ENCODE measurements around the gene MAP3K7CL.
A peak's percentile ranks its signal among the peaks of the same experiment; 100 is the strongest.

The MAP3K7CL gene

DNA sequence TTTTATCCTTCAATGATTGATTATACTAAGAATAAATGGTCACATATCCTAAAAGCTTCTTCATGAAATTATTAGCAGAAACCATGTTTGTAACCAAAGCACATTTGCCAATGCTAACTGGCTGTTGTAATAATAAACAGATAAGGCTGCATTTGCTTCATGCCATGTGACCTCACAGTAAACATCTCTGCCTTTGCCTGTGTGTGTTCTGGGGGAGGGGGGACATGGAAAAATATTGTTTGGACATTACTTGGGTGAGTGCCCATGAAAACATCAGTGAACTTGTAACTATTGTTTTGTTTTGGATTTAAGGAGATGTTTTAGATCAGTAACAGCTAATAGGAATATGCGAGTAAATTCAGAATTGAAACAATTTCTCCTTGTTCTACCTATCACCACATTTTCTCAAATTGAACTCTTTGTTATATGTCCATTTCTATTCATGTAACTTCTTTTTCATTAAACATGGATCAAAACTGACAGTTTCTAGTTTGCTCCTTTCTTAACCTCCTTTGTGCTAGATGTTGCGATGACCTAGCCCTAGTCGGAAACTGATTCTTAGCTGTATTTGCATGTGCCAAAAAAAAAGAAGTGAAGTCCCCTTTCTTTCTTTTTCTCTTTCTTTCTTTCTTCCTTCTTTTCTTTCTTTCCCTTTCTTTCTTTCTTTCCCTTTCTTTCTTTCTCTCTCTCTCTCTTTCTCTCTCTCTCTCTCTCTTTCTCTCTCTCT lies 45.1 kb downstream of the MAP3K7CL start:
- TF ChIP-seq, protein P1, sequence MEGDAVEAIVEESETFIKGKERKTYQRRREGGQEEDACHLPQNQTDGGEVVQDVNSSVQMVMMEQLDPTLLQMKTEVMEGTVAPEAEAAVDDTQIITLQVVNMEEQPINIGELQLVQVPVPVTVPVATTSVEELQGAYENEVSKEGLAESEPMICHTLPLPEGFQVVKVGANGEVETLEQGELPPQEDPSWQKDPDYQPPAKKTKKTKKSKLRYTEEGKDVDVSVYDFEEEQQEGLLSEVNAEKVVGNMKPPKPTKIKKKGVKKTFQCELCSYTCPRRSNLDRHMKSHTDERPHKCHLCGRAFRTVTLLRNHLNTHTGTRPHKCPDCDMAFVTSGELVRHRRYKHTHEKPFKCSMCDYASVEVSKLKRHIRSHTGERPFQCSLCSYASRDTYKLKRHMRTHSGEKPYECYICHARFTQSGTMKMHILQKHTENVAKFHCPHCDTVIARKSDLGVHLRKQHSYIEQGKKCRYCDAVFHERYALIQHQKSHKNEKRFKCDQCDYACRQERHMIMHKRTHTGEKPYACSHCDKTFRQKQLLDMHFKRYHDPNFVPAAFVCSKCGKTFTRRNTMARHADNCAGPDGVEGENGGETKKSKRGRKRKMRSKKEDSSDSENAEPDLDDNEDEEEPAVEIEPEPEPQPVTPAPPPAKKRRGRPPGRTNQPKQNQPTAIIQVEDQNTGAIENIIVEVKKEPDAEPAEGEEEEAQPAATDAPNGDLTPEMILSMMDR (IDR thresholded peaks at IDR 0.05) = no peak
- peak overlapping the region; percentile 28 for H3K4me3 ChIP-seq
- H3K27ac ChIP-seq = peak overlapping the region; percentile 5 to 81
- DNase-seq (ENCODE audit: low spot score) = no peak

DNA sequence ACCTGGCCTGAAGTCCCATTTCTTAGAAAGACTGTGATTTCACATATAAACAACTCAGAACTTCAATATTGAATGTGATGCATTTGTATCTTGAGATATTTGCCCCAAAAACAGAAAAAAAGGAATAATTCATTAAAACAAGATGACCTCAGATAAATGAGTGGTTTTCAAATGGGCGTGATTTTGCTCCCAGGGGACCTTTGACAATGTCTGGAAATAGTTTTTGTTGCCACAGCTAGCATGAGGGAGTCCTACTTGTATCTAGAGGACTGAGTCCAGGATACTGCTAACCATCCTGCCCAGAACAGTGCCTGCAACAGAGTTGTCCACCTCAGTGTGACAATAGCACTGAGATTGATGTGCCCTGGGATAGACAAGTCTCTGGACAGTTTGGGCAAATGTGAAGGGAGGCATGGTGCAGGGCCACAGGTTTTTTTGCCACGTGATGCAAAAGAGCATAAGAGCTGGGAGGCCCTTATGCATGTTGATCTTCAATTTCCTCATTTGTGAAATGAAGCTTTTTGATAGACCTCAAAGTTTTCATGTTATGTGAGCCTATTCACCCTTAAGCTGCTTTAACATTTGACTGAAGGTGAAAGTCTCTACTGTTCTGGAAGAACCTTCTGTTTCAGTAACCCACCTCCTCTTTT lies 46.2 kb downstream of the MAP3K7CL start:
- Histone ChIP-seq H3K27ac (peak overlapping the region in 1 of 2 donors; percentile 49), H3K4me3 (no peak overlapping the region)
- no peak for DNase-seq (ENCODE audit: low spot score)
- TF ChIP-seq, protein P1 (IDR thresholded peaks at IDR 0.05) = no peak

DNA sequence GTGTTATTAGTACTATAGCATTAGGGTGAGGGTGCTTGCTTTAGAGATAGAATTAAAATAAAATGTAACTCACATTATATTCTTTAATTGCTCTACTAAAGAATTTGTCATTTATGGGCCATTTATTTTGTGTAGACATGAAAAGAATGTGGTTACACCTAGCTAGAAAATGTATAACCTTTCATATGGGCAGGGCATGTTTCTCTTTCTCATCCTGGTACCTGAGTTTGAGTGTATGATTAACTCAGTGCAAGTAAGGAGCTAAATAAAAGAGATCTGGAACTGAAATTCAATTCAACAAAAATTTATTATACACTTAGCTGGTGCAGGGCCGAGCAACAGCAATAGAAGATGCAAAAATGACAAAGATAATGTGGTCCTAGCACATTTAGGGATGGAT lies 47.4 kb downstream of the MAP3K7CL start:
- Histone ChIP-seq H3K27ac (no peak overlapping the region), H3K4me3 (no peak overlapping the region)
- DNase-seq (ENCODE audit: low spot score) = no peak
- TF ChIP-seq, protein P1 (IDR thresholded peaks at IDR 0.05) = no peak

DNA sequence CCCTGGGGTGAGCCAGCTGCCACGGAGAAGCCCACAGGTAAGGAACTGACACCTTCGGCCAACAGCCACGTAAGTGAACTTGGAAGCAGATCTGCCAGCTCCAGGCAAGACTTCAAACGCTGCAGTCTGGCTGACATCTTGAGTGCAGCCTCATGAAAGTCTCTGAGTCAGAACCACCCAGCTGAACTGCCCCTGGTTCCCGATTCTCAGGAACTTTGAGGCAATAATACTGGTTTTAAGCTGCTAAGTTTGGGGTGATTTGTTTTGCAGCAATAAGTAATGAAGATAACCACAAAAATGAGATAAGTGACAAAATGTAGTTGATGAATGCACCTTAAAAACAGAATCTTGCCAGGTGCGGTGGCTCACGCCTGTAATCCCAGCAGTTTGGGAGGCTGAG lies 48.5 kb downstream of the MAP3K7CL start:
- no peak overlapping the region for H3K27ac ChIP-seq
- TF ChIP-seq, protein P1 (IDR thresholded peaks at IDR 0.05) = no peak
- DNase-seq (ENCODE audit: low spot score) = no peak
- H3K4me3 ChIP-seq = no peak overlapping the region

DNA sequence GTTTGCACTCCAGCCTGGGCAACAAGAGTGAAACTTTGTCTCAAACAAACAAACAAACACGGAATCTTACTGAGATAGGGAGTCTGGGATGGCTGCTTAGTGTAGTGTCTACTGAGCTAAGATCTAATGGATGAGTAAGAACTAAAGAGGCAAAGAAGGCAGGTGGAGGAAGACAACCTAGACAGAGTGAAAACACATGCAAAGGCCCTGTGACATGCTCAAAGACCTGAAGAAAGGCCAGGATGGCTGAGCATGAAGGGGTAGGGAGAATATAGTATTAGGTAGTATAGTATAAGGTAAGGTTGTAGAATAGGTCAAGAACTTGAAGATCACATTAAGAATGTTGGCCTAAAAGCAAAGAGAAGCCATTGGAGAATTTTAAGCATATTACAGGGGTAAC lies 49.1 kb downstream of the MAP3K7CL start:
- Histone ChIP-seq H3K4me3 (no peak overlapping the region), H3K27ac (no peak overlapping the region)
- no peak for DNase-seq (ENCODE audit: low spot score)

DNA sequence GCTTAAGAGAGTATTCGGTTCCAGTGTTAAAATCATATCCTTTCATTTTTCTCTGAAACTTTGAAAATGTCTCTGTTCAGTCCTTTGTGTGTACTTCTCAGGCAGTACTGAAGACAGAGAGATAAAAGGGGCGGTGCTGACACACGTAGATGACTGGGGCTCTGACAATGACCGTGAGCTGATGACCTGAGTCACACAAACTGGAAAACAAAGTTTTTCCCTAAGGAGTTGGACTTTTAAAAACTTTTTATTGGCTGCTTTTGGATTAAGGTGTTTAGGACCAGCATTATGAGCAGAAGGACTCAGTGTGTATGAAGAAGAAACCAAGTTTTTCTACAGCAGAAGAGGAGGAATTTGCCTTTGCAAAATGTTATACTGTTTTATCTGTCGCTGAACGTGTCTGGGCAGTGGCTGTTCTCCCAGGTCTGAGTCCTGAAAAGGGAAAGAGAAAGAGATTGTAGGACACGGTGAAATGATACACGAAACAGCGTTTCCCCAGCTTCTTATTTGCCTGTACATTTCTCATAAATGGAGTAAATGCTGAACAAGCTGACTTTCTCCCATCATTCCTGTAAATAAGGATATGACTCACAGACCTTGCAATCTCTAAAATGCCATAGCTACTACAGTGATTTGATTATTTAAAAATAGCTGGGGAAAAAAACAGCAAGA lies 51.5 kb downstream of the MAP3K7CL start:
- Histone ChIP-seq H3K27ac (peak overlapping the region; percentile 83 to 90), H3K4me3 (peak overlapping the region; percentile 64)
- TF ChIP-seq, protein P1 (IDR thresholded peaks at IDR 0.05) = no peak
- DNase-seq (ENCODE audit: low spot score) = no peak

More for the DNA sequence above, 49.1 kb downstream of the MAP3K7CL start:
- TF ChIP-seq, protein P1 (IDR thresholded peaks at IDR 0.05) = no peak

Data from coronary artery (tissue), 2 donors.